Measurements from ENCODE around the gene SCLY.

SCLY gene

DNA sequence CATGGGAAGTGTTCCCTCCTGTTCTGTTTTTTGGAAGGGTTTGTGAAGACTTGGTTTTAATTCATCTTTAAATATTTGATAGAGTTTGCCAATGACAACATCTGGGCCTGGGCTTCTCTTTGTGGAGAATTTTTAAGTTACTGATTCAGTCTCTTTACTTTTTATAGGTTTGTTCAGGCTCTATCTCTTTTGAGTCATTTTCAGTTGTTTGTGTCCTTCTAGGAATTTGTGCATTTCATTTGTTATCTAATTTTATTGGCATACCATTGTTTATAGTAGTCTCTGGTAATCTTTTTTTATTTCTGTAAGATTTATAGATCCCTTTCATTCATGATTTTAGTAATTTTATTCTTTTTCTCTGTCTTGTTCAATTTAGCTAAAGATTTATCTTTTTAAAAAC lies 14.6 kb downstream of the SCLY start:
- DNase-seq (ENCODE audit: low read depth): peak; percentile 27

DNA sequence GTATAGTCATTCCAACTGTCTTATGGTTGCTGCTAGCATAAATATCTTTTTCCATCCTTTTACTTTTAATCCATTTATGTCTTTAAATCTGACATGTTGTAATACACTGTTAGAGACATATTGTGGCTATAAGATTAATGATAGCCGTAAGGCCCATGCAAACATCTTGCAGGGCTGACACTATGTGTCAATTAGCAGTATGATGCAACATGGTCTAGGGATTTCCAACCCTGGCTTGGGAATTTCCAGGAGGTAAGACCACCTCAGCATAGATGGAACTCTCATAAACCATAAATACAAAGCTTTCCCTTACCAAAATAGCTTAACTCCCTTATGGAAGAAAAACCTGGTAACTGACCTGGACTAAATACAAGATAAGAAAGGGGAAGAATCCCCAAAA lies 16.5 kb downstream of the SCLY start:
- no peak for DNase-seq (ENCODE audit: low read depth)

DNA sequence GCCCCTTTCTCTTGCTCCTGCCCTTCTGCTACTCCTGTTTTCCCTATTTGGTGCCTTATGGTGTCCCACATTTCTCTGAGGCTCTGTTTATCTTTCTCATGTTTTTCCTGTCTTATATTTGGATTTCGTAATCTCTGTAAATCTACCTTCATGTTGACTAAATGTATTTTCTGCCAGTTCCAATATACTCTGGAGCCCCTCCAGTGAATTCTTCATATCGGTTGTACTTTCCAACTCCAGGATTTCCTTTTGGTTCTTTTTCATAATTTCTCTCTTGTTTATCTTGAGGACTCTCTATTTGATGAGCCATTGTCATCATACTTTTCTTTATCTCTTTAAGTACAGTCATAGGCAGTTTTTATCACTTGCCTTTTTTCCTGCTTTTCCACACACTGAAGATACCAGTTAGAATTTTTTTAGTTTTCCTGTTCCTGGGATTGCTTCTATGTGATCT lies 19.1 kb downstream of the SCLY start:
- no peak for DNase-seq (ENCODE audit: low read depth)

DNA sequence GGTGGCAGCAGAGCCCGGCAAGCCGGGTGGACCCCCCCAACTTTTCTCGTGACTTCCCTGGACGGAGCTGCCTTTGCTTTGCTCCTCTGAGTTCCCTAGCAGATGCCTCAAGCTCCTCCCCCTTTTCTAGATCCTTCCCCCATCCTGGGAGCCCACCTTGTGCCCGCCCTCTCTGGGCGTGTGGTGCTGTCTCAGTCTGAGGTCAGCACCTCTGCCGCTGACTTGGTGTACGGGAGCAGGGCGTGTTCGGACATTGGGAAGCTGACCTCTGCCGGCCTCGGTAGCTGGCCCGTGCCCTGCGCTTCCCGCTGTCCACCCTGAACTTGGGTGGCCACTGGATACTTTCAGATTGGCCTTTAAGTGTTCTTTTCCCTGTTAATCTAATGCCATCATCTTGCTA lies 19.7 kb downstream of the SCLY start:
- DNase-seq (ENCODE audit: low read depth): no peak

DNA sequence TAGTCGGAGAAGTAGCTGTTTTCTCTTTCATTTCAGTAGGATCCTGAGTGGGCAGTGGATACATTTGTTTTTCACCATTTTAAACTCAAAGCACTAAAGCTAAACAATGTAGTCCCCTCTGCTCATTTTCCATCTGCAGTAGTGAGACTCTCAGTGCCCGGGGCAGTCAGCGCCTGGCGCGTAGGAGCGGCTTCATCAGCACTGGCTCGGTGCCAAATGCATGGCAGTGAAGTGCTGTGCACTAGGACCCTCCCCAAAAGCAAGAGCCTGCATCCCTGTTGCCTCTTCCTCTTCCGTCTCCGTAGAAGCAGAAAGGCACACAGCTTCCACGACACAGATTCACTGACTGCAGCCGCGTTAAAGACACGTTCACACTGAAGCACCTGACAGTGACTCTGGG lies 20.3 kb downstream of the SCLY start:
- no peak for DNase-seq (ENCODE audit: low read depth)

DNA sequence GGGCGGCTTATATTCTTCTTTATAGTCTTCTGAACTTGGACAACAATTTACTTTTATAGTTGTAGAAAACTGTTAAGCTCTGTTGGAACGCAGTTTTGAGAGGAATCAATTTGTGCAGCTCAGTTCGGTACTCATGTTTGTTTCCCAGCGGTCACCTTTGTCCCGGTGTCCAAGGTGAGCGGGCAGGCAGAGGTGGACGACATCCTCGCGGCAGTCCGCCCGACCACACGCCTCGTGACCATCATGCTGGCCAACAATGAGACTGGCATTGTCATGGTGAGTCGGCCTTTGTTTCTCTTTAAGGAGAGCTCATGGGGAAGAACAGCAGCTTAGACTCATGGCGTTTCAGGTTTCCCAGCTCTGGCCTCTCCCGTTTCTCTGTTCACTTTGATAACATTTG lies 20.8 kb downstream of the SCLY start:
- no peak for DNase-seq (ENCODE audit: low read depth)

DNA sequence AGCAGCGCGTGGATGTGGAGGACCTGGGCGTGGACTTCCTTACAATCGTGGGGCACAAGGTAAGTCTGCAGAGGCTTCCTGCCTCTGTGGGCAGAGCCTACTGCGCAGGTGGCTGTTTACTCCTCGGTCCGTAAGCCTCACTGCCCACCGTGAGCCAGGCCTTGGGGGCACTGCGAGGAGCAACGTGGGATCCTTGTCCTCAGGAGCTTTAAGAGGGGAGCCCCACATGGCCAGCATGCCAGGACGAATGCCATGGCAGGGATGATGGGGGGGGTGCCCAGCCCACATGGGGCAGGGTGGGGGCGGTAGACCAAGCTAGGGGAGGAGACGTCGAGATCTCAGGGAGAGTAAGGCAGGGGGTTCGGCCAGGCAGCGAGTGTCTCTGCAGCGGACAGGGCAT lies 21.4 kb downstream of the SCLY start:
- DNase-seq (ENCODE audit: low read depth): no peak

DNA sequence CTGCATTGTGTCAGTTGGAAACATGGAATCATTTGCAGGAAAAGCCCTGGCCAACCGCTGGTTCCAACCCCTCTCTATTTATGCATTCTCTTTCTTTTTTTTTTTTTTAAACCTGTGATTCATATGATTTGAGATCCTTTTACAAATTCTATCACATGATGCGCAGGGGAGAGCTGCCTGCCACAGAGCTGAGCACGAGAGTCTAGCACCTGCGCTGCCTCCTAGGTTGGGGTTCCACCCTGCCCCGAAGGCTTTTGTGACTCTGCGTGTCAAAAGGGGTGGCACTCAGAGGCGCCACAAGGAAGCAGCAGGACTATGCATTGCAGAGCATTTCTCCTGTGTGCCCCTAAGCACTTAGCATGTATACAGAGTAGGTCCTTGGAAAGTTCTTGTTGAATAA lies 22.0 kb downstream of the SCLY start:
- DNase-seq (ENCODE audit: low read depth): no peak

DNA sequence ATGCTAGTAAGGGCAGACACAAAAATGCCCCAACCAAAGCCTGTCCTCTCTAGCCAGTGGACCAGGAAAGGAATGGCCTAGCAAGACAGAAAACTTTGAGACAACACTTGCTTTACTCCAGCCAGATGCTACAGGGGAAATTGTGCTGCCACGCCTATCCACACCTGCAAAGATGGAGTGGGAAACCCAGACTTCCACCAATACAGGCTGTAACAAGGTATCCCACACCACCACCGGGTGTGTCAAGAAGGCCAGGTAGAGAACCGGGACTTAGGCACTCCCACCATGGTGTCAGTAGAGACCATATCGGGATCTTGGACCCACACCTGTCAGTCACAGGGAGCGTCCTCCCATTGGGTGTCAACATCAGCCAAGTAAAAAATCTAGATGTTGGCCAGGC lies 23.1 kb downstream of the SCLY start:
- DNase-seq (ENCODE audit: low read depth): no peak

DNA sequence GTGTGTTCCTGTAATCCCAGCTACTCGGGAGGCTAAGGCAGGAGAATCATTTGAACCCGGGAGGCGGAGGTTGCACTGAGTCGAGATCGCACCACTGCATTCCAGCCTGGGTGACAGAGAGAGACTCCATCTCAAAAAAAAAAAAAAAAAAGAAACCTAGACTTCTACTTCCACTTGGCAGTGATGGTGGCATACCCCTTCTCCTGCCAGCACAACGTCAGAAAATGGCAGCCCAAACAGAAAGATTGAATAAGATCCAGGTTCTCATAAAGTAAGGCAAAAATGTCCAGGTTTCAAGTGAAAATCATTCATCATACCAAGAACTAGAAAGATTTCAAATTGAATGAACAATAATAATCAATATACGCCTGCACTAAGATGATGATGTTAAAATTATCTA lies 24.0 kb downstream of the SCLY start:
- no peak for DNase-seq (ENCODE audit: low read depth)

DNA sequence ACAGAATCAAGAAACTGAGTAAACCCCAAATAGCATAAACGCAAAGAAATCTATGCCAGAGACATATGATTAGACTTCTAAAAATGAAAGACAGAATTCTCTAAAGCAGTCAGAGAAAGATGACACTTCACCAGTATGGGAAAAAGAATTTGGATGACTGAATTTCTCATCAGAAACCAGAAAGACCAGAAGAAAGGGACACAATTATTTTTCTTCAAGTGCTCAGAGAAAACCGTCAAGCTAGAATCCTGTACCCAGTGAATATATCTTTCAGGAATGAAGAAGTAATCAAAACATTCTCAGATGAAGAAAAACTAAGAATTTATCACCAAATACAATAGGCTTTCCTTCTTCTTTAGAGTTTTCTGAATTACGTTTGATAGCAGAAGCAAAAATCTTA lies 25.1 kb downstream of the SCLY start:
- DNase-seq (ENCODE audit: low read depth): no peak

DNA sequence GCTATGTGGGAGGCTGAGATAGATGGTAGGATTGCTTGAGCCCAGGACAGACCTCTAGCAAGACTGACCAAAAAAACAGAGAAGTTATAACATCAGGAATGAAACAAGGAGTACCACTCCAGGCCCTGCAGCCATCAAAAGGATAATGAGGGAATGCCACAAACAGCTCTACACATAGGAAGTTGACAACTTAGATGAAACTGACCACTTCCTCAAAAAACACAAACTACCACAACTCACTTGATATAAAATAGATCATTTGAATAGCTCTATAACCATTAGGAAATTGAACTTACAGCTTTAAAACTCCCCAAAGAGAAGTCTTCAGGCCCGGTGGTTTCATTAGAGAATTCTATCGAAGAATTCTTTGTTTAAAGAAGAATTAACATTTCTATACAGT lies 26.4 kb downstream of the SCLY start:
- DNase-seq (ENCODE audit: low read depth): no peak

DNA sequence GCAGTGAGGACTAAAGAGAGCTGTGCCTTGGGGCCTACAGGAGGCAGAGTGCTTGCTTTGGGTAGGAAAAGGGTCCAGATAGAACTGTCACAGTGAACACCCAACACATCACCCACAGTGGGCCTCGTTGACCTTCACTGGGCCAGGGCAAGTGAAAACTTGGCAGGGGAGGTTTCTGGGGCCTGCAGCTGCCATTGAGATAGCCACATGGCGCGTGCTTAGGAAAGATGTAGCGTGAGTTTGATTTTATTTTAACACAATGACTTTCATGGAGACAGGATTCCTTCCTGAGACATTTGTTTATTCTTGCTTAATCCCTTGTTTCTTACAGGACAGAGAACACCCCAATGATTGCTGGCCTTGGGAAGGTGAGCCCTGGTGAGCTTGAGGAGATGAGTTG lies 30.1 kb downstream of the SCLY start:
- DNase-seq (ENCODE audit: low read depth): no peak

DNA sequence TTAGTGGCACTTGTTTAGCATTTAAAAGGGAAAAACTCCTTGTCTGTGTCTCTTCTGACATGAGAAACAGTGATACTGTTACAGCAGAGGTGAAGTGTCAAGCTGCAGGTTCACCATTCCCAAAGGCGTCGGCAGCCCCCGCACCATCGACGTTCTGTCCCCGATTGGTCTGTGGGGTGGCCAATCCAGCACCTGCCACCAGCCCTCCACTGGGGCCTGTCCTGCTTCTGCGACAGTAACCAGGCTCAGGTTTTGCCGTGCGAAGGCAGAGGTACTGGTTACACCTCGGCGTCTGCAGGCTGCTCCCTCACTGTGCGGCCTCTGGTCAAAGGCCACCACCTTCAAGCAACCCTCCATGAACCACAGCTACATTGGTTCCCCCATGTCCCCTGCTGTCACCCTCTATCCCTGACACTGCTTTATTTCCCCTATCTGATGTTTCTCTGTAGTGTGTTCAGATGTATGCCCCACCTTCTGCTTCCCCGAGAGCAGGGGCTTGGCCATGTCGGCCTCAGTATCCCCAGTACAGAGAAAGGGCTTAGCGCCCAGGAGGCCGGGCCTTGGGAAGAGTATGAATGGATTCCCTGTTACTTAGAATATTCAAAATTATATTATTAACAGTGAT lies 30.7 kb downstream of the SCLY start:
- no peak for DNase-seq (ENCODE audit: low read depth)

DNA sequence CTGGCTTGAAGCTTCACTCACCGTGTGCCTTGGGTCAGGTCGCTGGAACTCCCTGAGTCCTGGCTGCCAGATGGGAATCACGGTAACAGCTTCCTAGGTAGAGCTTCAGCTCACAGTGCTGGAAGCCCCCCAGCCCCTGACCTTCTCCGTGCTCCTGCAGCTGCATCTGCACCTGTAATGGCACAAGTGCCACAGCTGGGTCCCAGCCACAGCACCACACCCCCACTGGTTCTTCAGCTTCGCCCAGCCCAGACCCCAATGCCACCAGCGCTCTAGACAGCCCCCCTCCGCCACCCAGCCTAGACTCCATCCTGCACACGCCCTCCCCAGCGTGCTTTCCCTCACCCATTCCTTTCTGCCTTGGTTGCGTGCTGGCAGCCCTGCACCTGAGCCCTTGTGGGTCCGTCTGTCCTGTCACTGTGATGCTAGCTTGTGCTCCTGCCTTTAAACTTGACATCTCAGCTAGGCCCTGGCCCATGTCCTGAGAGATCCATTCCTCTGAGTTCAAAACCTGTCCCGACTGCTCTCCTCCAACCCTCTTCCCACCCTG lies 31.8 kb downstream of the SCLY start:
- no peak for DNase-seq (ENCODE audit: low read depth)

DNA sequence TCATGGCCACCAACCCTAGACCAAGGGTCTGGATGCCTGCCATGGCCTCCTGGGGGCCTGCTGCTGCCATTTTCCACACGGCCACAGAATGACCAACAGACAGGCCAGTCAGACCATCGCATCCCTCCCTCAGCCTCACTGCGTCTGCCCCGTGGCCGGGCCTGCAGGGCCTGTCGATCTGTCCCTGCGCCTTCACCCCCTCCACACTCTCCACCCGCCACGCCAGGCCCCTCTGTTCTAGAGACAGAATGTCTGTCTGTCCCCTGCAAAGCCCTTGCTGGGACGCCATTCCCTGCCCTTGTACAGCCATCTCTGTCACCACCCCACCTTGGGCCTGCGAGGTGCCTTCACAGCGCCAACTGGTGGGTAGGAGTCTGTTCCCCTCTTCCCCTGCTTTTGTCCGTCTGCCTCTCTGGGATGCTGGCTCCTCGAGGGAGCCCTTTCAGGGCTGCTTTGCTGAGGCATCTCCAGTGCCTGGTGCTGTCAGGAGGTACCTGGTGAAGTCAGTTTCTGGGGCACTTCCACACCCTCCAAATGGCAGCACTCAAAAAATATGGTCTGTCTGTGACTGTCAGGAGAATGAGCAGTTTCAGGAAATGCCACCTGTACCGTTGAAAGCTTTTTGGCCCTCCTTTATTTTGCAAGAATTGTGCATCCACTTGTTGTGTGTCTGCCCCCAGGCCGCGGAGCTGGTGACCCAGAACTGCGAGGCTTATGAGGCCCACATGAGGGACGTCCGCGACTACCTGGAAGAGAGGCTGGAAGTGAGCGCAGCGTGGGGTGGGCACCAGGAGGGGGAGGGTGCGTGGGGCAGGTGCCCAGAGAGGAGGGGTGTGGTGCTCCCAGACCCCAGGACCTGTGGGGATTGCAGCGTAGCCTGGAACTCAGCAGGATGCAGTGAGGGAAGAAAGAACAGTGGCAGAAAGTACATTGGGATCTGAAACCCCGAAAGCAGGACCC lies 32.7 kb downstream of the SCLY start:
- no peak for DNase-seq (ENCODE audit: low read depth)

DNA sequence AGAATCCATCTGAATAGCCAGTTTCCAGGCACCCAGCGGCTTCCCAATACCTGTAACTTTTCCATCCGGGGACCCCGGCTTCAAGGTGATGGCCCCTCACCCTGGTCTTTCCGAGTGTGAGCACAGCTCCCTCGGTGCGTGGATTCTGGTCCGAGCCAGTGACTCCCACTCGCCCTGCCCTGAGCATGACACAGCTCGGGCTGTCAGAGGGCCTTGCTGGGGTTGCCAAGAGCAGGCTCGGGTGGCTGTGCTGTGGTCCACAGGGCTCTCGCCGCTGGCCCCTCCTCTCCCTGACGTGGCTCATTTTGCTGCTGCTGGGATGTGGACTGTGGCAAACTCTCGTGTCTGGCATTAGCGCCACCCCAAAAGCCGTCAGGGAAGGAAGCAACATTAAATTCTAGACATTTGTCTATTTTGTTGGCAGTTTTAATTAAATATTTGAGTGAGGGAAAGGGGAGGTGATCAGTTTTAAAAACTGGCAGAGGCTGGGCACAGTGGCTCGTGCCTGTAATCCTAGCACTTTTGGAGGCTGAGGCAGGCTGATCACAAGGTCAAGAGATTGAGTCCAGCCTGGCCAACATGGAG lies 33.7 kb downstream of the SCLY start:
- DNase-seq (ENCODE audit: low read depth): no peak

DNA sequence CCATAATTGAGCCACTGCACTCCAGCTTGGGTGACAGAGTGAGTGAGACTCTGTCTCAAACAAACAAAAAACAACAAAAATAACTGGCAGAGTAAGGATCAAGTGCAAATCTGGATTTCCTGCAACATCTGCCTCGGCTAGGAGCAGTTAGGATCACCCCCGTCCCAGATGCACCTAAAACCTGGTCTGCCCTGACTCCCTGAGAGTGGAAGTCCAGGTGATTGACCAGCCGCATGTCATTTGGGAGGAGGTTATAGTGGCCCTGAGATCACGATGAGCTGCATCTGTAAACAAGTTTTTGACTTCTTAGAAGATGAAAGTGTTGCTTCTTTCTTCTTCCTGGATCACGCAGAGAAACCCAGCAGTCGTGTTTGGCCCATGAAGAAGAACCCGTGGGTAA lies 34.3 kb downstream of the SCLY start:
- no peak for DNase-seq (ENCODE audit: low read depth)

DNA sequence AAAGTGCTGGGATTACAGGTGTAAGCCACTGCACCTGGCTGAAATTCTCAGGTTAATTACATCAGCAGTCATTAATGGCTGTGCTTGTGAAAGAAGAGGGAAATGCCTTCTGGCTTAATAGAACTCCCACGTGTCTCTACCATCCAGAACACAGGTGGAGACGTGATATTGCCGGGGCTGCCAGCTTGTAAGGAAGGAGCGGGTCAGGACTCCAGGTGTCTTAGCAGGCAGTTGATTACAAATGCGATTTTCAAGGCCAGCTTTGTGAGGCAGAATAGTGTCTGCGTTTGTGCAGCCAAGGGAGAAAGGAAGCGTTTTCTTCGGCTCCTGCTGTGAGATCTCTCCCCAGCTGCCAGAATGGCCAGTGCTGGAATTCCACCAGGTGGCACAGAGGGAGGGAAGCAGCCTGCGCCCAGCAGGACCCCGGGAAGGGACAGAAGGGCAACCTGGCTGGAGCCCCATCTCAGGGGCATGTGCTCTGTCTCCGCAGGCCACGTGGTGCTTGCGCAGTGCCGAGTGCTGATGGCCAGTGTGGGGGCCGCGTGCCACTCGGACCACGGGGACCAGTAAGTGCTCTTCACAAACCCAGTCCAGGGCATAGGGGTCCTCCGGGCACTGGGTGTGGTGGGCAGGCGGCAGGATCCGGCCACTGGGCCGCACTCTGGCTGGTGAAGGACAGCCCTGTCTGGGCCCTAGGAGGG lies 35.7 kb downstream of the SCLY start:
- no peak for DNase-seq (ENCODE audit: low read depth)

DNA sequence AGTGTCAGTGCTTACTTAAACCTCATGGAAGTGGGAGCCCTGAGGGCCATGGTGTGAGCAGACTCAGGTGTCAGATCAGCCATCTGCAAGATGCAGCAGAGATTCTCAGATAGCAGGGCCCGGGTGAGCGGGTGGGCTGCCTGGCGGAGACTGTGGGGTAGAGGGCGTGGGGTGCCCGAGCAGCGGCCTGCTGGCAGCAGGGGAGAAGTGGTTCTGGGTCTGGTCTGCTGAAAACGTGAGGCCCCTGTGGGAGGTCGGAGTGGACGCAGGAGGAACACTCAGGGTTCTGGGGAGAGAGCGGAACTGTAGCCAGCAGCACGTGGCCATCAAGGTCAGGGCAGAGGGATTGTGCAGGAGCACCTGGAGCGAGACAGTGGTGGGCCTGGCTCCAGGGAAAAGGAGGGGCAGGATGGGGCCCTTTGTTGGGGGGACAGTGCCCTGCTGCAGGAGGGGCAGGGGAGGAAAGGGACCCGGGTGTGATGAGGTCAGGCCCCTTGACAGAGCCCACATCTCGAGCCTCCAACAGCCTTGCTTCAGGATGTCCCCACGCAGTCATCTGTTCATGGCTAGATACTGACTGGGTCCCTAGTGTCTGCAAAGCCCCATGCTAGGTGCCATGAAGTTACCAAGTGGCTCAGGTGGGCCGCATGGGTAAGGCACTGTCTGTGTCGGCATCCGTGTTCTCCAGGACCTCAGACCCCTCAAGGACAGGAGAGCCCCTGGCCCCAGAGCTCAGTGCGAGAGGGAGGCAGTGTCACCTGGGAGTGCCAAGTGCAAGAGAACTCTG lies 36.6 kb downstream of the SCLY start:
- DNase-seq (ENCODE audit: low read depth): no peak

All from EH (cell line).